Pancreas (tissue), 10 donors: ENCODE measurements around the gene RCBTB1. TPM values are rescaled to one million over a fixed set of nuclear protein-coding genes. Genes with fewer than 3 reads are reported as not detected.
"Not testable (repeated sequence)": the region's sequence is repeated elsewhere in the genome, so short reads cannot be mapped to it uniquely, and the experiment has no call there.

Source experiments
- ATAC-seq, 4 donors: fragments of 200-7000 bp; cut with Tn5 transposase; one replicate each; pipeline versions ENCODE4 v1.8.0 to v1.9.1; 2020; ENCODE audit warnings: mild to moderate bottlenecking in 4 of 4, moderate library complexity in 4 of 4
- DNase-seq, 6 donors: peaks; one replicate each; pipeline ENCODE4 v3.0.0-alpha.2; 2020
- FAIRE-seq: peaks from 2 replicates; lab custom pipeline; 2012; peaks lifted over from hg19 to GRCh38; lab: Jason Lieb, UNC
- H3K27ac ChIP-seq, 4 donors: fragments of 200-600 bp; sonication (generic); 1 replicate in 3 of 4; 2 replicates in 1 of 4; pipeline versions ENCODE4 v1.5.0 to v1.8.0; 2020
- H3K27me3 ChIP-seq, 4 donors: fragments of 200-600 bp; one replicate each; pipeline ENCODE4 v1.8.0; 2021
- H3K36me3 ChIP-seq, 3 donors: fragments of 200-600 bp; sonication (generic) in 1 of 3; one replicate each; pipeline versions ENCODE4 v1.5.0 to v1.8.0; 2020 to 2021
- H3K4me1 ChIP-seq, 3 donors: fragments of 200-600 bp; one replicate each; pipeline ENCODE4 v1.8.0; 2021
- H3K4me3 ChIP-seq, 4 donors: fragments of 200-600 bp; sonication (generic) in 2 of 4; one replicate each; pipeline versions ENCODE4 v1.5.0 to v1.8.0; 2020 to 2021
- H3K9me3 ChIP-seq, 4 donors: fragments of 200-600 bp; one replicate each; pipeline ENCODE4 v1.8.0; 2021
- CTCF ChIP-seq, 4 donors: fragments of 200-600 bp; sonication (generic) in 3 of 4; IDR thresholded peaks; one replicate each; pipeline versions ENCODE4 v1.5.0 to v1.8.0; 2021; ENCODE audit warnings: antibody characterized with exemption in 4 of 4
- WGBS, 2 donors: extraction: QIAGEN DNeasy Blood & Tissue Kit; methylation state at CpG; one replicate each; pipeline ENCODE4 v1.1.7; 2013; 5-methylcytosine and 5-hydroxymethylcytosine counted together
- intact Hi-C, 3 donors: fragments of 100-400 bp; cut with DNase I; formaldehyde crosslinking; loops; one replicate each; pipeline versions ENCODE4 v1.11.1 to v1.14.2; 2022
- polyA plus RNA-seq, 2 donors: library from polyadenylated mRNA; stranded (reverse); fragments of 200-250 nt; gene quantifications; one replicate each; pipeline ENCODE4 v1.2.3, GENCODE V29; 2013
- total RNA-seq, 6 donors: library from RNA; stranded (reverse); fragmentation: NEBNext Ultra II Directional in 4 of 6; extraction: Animal tissue kit (Norgen Biotek cat#: 25700) in 4 of 6; gene quantifications; one replicate each; pipeline versions ENCODE4 v1.2.1 to v1.2.4, GENCODE V29; 2021 to 2023
- donor health status: healthy with polysubstance abuse.
- donor health status: DM: no; HTN: no; CAD: no; lungs with moderate emphysema.
- donor health status: DM: no; HTN: no; CAD: no.
- donor health status: control.
- donor health status: control.
- donor health status: Bipolar disorder and iron deficiency.
- donor health status: DM: yes; HTN: yes; CAD: no.
- donor health status: DM: no; HTN: no; CAD: no.
- donor health status: DM: no; HTN: no; CAD: no.
- donor health status: DM: yes; HTN: yes; CAD: no.

RCBTB1 gene
- total and polyA plus RNA-seq, 8 donors, result 5.3 to 14.4 (median 7.9) TPM

- no peak for TF ChIP-seq CTCF (IDR thresholded peaks at IDR 0.05)
- ATAC-seq, result no peak
- 76 to 78% methylated on average over 11 of the region's 11 CpGs for WGBS, 2 donors
- Histone ChIP-seq H3K27me3 (no peaks in the 10 kb centered on the region), H3K36me3 (no peaks in the 10 kb centered on the region), H3K27ac (no peak overlapping the region), H3K9me3 (no peaks in the 10 kb centered on the region), H3K4me3 (no peak overlapping the region), H3K4me1 (no peaks in the 10 kb centered on the region)
- DNase-seq, result no peak
- intact Hi-C loops, result no loop called here
- FAIRE-seq, result no peak
Observed at GRCh38 chr13:49597043-49597641, 11.8 kb upstream of the RCBTB1 start.

GRCh38 chr13:49596221-49596620 is 10.9 kb upstream of the RCBTB1 start:
- no peak for TF ChIP-seq CTCF (IDR thresholded peaks at IDR 0.05)
- no peak for DNase-seq
- Histone ChIP-seq H3K4me1 (no peaks in the 10 kb centered on the region), H3K36me3 (no peaks in the 10 kb centered on the region), H3K9me3 (no peaks in the 10 kb centered on the region), H3K4me3 (no peak overlapping the region), H3K27me3 (no peaks in the 10 kb centered on the region), H3K27ac (no peak overlapping the region)
- no peak for ATAC-seq
- FAIRE-seq, result no peak
- intact Hi-C loops, result no loop called here
- WGBS, 2 donors, result 54 to 68% methylated on average over 2 of the region's 2 CpGs

- FAIRE-seq (no peak), DNase-seq (no peak), ATAC-seq (no peak)
- Histone ChIP-seq H3K4me3 (no peak overlapping the region), H3K27me3 (no peaks in the 10 kb centered on the region), H3K9me3 (no peaks in the 10 kb centered on the region), H3K4me1 (no peaks in the 10 kb centered on the region), H3K27ac (no peak overlapping the region), H3K36me3 (no peaks in the 10 kb centered on the region)
- no peak for TF ChIP-seq CTCF (IDR thresholded peaks at IDR 0.05)
- intact Hi-C loops, result no loop called here
Observed at GRCh38 chr13:49594576-49594975, 9.2 kb upstream of the RCBTB1 start.

GRCh38 chr13:49593876-49594275 is 8.5 kb upstream of the RCBTB1 start:
- ATAC-seq, H3K36me3 ChIP-seq, H3K27ac ChIP-seq, intact Hi-C loops, H3K4me1 ChIP-seq, H3K9me3 ChIP-seq, H3K4me3 ChIP-seq, H3K27me3 ChIP-seq, FAIRE-seq, DNase-seq: not testable (repeated sequence)
- 74 to 85% methylated on average over 2 to 3 of the region's 4 CpGs for WGBS, 2 donors

- FAIRE-seq, H3K9me3 ChIP-seq, DNase-seq, H3K4me3 ChIP-seq, H3K4me1 ChIP-seq, intact Hi-C loops, H3K36me3 ChIP-seq, H3K27me3 ChIP-seq, H3K27ac ChIP-seq, ATAC-seq: not testable (repeated sequence)
- WGBS, 2 donors, result 64 to 65% methylated on average over 3 of the region's 3 CpGs
Observed at GRCh38 chr13:49590714-49591113, 5.4 kb upstream of the RCBTB1 start.

- Histone ChIP-seq H3K27ac (peak overlapping the region in 2 of 4 donors; percentile 22 to 91), H3K4me3 (no peak overlapping the region), H3K9me3 (no peaks in the 10 kb centered on the region), H3K27me3 (no peaks in the 10 kb centered on the region), H3K36me3 (no peaks in the 10 kb centered on the region), H3K4me1 (peaks cover 0 to 15% (median 0%) of the 10 kb centered on the region in 3 donors)
- intact Hi-C loops, result no loop called here
- DNase-seq (no peak), ATAC-seq (no peak), FAIRE-seq (no peak)
- WGBS, 2 donors, result 44 to 46% methylated on average over 2 of the region's 2 CpGs
- no peak for TF ChIP-seq CTCF (IDR thresholded peaks at IDR 0.05)
Observed at GRCh38 chr13:49587311-49587847, 2.0 kb upstream of the RCBTB1 start.
